Hypothalamus (tissue), 51 donors: ENCODE results near the gene SMIM7.

Experiments used
- DNase-seq, 51 donors: peaks; one replicate each; lab custom pipeline; 2025; lab: John Stamatoyannopoulos, UW

Gene SMIM7

DNA sequence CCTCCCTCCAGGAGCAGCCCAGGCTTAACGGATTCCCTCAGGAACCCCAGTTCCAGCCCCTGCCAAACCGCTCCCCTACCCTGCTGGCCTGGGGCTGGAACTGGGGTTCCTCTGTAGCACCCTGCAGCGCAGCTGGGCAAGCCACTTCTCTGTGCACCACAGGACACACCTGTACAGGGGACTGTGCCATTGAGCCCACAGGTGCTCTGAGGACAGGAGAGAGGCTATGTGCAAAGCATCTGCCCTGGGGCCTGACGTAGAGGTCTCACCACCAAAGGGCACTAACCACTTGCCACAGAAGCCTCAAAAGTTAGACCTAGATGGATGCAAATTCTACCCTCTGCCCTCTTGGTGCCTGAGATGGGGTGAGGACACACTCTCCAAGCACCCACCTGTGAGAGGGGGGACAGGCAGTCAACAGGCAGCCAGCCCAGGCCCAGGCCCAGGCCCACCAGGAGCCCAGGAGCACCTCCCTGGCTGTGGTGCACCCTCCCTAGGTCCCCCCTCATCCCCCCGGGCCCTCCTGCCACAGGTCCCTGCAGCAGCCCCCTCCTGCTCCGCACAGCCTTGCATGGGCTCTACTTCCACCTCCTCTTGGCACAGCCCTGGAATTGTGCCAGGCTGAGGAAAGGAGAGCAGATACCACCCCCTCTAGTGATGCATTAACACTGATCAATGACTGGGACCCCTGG, 60.1 kb downstream of the SMIM7 start:
- no peak for DNase-seq

DNA sequence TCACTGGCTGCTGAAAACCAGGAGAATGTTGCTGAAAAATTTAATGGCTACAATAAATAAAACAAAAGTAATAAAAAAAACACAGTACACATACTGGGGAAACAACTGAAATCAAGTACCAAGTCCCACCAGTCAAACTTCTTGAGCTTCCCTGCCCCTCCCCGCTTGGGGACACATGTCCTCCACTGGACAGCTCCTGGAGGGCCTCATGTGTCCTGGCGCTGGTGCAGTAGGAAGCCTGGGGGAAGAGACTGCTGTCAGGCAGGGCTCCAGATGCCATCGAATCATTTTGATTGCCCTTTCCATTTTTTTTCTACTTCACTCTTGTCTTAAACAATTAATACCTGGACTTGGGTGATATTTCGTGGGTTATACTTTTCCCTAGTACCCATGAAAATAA, 61.1 kb downstream of the SMIM7 start:
- no peak for DNase-seq

DNA sequence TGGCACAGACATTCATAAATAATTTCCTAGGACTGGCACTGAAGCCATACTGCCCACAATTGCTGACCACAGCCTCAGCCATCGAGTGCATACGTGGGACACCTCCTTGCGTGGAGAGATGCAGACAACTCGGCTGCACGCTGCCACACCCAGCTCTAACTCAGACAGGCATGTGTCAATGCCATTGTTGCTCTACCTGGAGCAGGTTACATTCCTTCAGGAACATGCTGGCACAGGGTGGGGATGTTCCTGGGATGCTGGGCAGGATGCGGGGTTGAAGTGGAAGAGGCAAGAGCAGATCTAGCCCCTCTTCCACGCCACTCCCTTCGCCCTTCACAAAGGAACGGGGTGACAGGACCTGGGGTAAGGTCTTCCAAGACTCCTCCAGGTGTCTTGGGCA, 63.5 kb downstream of the SMIM7 start:
- DNase-seq = no peak
